BJ (cell line): ENCODE results near the gene WRAP53. TPM values are rescaled to one million over a fixed set of nuclear protein-coding genes. Genes with fewer than 3 reads are reported as not detected.

Source experiments
- CTCF ChIA-PET: fragments of 350-600 bp; formaldehyde crosslinking; extraction: SDS; loops from one replicate; lab custom pipeline; 2021; ENCODE audit warnings: antibody characterized with exemption, inconsistent platforms; lab: Yijun Ruan, JAX
- POLR2A ChIA-PET: fragments of 300-600 bp; sonication (Branson Sonifier 250); formaldehyde crosslinking; extraction: SDS; loops from one replicate; lab custom pipeline; 2021; ENCODE audit warnings: antibody characterized with exemption; lab: Charles Lee
- DNase-seq: peaks from one replicate; pipeline ENCODE4 v3.0.0-alpha.2; 2011; ENCODE audit warnings: low read depth
- H3K27me3 ChIP-seq: 2 replicates; pipeline ENCODE4 v1.6.0; 2011; ENCODE audit warnings: low read length; ENCODE audit not compliant: control insufficient read depth, insufficient read depth
- H3K36me3 ChIP-seq: 2 replicates; pipeline ENCODE4 v1.5.1; 2011; ENCODE audit warnings: low read length; ENCODE audit not compliant: control insufficient read depth, insufficient read depth
- H3K4me3 ChIP-seq: 2 replicates; pipeline ENCODE4 v1.5.1; 2011; ENCODE audit warnings: low read depth, mild to moderate bottlenecking, control low read depth, low read length
- polyA plus RNA-seq: library from polyadenylated mRNA; depleted of rRNA; stranded (reverse); fragments of >200 nt; gene quantifications from 2 replicates; pipeline ENCODE4 v1.2.3, GENCODE V29; 2011
- TF ChIP-seq, protein P1 (sequence below): IDR thresholded peaks from 2 replicates; pipeline ENCODE4 v1.5.1; 2011; ENCODE audit warnings: low read depth, mild to moderate bottlenecking, control low read depth, inconsistent platforms, low read length, moderate library complexity; ENCODE audit not compliant: insufficient read depth

Gene WRAP53
- polyA plus RNA-seq, 1 experiment = 7.9 TPM

DNA sequence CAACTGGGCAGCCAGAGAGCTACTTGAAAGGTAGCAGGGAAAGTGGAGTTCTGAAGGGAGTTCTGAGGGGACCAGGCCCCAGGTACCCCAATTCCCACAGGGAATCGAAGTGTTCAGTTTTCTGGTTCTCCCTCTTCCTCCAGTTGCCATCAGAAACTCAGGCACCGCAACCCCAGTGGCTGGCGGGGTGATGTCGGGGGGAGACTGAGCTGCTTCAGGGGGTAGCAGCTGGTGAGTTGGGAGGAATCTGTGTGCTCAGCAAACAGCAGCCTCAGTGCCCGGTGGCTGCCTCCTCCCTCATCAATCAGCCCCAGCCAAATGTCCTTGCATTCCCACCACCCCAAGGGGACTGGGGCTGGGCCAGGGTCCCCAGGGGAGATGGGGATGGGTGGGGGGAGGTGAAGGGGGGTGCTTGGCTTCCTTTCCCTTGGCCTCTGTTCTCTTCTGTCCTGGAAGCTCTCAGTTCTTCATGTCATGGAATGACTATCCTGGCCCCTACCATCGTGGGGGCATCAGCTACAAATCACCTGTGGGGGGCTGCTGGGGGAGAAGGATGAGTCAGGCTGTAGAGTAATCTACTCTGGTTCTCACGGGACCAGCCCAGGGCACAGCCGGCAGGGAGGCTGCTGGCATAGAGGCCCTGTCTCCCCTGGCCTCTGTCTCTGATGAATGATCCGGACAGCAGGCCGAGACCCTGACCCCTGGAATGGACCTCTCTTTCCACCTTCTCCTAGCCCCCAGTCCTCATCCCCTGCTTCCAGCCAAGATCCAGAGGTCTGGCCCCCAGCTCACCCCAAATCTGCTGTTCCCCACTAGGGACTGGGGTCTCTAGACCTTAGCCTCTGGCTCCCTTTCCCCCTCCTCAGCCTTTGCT lies 26.7 kb downstream of the WRAP53 start:
- DNase-seq = no peak
- no peaks in the 10 kb centered on the region for H3K36me3 ChIP-seq
- ChIA-PET POLR2A (no interaction called here), CTCF (interaction anchor here (0.7 to 2.0 kb wide), 5 partner anchors 9 to 154 kb away, joined by 3 to 5 read pairs (median 4); partner anchors contain the start of gene EFNB3)
- H3K4me3 ChIP-seq = no peak overlapping the region
- H3K27me3 ChIP-seq = peaks cover 21% of the 10 kb centered on the region
- TF ChIP-seq, protein P1, sequence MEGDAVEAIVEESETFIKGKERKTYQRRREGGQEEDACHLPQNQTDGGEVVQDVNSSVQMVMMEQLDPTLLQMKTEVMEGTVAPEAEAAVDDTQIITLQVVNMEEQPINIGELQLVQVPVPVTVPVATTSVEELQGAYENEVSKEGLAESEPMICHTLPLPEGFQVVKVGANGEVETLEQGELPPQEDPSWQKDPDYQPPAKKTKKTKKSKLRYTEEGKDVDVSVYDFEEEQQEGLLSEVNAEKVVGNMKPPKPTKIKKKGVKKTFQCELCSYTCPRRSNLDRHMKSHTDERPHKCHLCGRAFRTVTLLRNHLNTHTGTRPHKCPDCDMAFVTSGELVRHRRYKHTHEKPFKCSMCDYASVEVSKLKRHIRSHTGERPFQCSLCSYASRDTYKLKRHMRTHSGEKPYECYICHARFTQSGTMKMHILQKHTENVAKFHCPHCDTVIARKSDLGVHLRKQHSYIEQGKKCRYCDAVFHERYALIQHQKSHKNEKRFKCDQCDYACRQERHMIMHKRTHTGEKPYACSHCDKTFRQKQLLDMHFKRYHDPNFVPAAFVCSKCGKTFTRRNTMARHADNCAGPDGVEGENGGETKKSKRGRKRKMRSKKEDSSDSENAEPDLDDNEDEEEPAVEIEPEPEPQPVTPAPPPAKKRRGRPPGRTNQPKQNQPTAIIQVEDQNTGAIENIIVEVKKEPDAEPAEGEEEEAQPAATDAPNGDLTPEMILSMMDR = no peak

DNA sequence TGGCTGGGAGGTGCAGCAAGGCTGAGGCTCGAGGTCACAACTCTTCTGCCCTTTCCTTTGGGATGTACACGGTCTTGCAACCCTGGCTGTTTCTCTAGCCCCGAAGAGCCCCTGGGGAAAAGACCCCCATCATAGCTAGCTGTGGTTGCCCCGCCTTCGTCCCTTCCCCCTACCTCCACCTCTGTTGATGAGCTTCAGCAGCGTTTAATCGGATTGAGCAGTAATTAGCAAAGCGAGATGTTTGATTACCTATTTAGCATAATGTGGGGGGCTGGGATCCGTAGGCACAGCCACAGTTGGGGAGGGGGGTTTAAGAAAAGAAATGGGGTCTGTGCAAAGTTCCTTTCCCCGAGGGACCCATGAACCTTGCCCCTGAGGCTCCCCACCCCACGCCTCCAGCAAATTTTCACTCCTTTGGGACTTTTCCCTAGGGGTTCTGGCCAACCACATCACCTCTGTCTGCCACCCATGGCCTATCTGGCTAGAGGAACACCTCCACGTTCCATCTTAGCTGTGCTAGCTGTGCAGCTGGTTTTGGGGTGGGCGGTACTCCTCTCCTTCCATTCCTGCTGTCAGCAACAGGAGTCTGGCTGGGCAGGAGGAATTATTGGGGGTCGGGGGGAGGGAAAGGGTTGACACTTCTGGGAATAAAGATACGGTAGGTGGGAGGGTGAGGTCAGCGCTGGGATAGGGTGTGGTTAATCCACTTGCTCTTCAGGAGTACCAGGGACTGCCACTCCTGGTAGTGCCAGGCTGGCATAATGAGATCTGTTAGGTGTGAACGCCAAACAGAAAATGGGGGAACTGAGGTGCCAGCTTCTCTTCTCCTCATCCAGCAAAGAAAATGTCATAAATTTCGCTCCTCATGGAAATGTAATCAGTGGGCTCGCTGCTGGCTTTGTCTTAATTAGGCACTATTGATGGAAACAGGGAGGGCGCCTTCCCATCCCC lies 27.9 kb downstream of the WRAP53 start:
- TF ChIP-seq, protein P1 = no peak
- ChIA-PET CTCF (interaction anchor here (0.7 to 1.8 kb wide), 12 partner anchors 10 to 156 kb away, joined by 3 to 7 read pairs (median 4); partner anchors contain the start of genes EFNB3 and WRAP53), POLR2A (interaction anchor here (0.5 kb wide), 1 partner anchor 52 kb away, joined by 3 read pairs; no protein-coding TSS in a partner anchor)
- Histone ChIP-seq H3K36me3 (no peaks in the 10 kb centered on the region), H3K27me3 (peaks cover 27% of the 10 kb centered on the region), H3K4me3 (peak overlapping the region; percentile 61)
- no peak for DNase-seq

DNA sequence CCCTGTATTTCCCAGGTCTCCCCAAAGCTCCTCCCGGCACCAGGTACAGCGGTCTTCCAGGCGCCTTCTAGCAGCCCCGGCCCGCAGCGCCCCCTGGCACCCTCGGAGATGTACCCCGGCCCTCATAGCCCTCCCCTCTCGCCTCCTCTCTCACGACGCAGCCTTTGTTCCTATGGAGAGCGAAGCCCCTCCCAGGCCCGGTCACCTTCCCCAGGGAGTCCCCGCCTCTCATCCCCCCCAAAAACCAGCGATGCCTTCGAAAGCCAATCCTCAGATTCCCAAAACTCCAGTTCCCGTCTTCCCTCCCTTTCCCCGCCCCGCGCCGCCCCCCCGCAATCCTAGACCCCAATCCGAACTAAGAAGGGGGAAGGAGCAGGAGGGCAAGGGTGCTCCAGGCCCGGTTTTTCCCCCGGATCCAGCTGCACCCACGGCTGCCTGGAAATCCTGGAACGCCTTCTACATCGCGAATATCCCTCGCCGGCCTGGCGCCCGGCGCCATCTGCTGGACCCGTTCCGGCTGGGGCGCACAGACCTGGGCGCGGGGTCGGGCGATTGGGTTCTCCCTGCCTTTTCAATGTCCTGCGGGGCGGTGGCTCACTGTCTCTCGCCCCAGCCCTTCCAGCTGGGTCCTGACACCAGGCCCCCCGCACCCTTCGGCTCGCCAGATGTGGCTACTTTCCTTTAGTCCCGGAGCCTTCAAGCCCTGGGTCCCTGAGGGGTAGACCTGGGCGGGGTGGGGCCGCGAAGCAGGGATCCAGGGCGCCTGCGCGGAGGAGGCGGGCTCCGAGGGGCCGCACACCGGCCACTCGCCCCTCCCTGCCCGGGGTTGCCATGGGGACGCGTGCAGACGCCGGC lies 28.9 kb downstream of the WRAP53 start, which contains the start of gene DNAH2:
DNAH2 (plus strand) TSS at position 844 of the 855 bp plus-strand sequence. CDS start 1,991 bp downstream, outside the sequence.
- TF ChIP-seq, protein P1 = peak; percentile 66
- CTCF ChIA-PET = interaction anchor here (0.8 to 1.8 kb wide), 10 partner anchors 11 to 157 kb away, joined by 3 to 7 read pairs (median 4); partner anchors contain the start of genes EFNB3 and WRAP53
- peaks cover 20% of the 10 kb centered on the region for H3K27me3 ChIP-seq
- H3K36me3 ChIP-seq = no peaks in the 10 kb centered on the region
- H3K4me3 ChIP-seq = peak within 1 kb of the TSS; percentile 61
- POLR2A ChIA-PET = interaction anchor here (0.5 kb wide), 2 partner anchors 53 to 531 kb away, joined by 3 to 7 read pairs; partner anchors contain the start of gene CTC1
- peak; percentile 27 for DNase-seq

DNA sequence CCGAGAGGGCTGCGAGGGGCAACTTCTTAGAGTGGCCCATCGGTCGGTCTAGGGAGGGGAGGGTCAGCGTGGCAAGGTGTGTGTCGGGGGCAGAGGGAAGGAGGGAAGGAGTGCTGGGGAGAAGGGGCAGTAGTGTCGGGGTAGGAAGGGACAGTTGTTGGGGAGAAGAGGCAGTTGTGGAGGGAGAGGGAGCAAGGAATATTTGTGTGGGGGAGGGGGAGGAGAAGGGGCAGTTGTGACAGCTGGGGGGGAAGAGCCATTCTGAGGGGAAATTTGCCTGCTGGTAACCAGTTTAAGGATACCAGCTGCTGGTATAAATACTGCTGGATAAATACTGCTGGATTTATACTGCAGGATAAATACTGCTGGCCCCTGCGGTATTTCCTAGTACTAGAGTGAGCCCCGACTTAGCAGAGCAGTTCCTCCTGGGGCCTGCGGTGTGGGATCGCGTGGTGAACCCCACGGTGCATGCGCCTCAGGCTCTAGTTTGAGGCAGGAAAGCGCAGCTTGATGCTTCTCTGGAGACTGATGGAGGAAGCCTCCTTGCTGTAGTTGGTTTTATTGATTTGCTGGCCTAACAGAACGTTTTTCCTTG lies 29.6 kb downstream of the WRAP53 start:
- peak overlapping the region; percentile 61 for H3K4me3 ChIP-seq
- H3K27me3 ChIP-seq = peaks cover 20% of the 10 kb centered on the region
- POLR2A ChIA-PET = interaction anchor here (0.5 kb wide), 1 partner anchor 530 kb away, joined by 7 read pairs; the partner anchor contains the start of gene CTC1
- DNase-seq = no peak
- CTCF ChIA-PET = interaction anchor here (1.0 to 1.8 kb wide), 4 partner anchors 30 to 85 kb away, joined by 3 to 7 read pairs (median 6); partner anchors contain the start of gene WRAP53
- TF ChIP-seq, protein P1 = no peak
- no peaks in the 10 kb centered on the region for H3K36me3 ChIP-seq
